ENCODE data around the gene TEX38.

TEX38 gene

GRCh38 chr1:46705408-46705807 is 33.8 kb downstream of the TEX38 start:
- no peak overlapping the region for H3K4me3 ChIP-seq (ENCODE audit: control insufficient read depth, low read depth, low read length)
- TF ChIP-seq CTCF (IDR thresholded peaks at IDR 0.05; ENCODE audit: control insufficient read depth, insufficient read depth, low read depth, low read length, missing control alignments) = no peak
- DNase-seq (ENCODE audit: low read depth) = no peak

GRCh38 chr1:46708121-46708520 is 36.5 kb downstream of the TEX38 start:
- DNase-seq (ENCODE audit: low read depth) = no peak
- TF ChIP-seq CTCF (IDR thresholded peaks at IDR 0.05; ENCODE audit: control insufficient read depth, insufficient read depth, low read depth, low read length, missing control alignments) = no peak

DNA sequence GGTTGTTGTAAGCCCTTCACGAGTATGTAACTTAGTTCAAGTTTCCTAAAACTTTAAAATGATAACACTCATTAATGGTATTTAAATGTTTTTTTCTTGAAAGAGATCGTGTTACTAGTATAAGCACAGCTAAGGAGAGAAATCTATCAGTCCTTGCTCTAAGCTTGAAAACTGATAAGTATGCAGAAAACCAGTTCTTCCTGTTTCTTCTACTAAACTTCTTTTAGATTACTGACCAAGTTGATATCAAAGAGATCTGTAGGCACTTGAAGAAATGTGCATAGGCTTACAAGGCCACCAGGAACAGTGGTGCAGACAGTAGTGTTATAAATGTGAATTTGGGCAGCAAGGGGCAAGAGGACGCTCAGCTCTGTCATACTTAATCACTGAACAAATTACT is 43.3 kb downstream of the TEX38 start:
- TF ChIP-seq CTCF (IDR thresholded peaks at IDR 0.05; ENCODE audit: control insufficient read depth, insufficient read depth, low read depth, low read length, missing control alignments) = no peak
- DNase-seq (ENCODE audit: low read depth) = no peak
- no peak overlapping the region for H3K4me3 ChIP-seq (ENCODE audit: control insufficient read depth, low read depth, low read length)

More at GRCh38 chr1:46708121-46708520, 36.5 kb downstream of the TEX38 start:
- no peak overlapping the region for H3K4me3 ChIP-seq (ENCODE audit: control insufficient read depth, low read depth, low read length)

DNA sequence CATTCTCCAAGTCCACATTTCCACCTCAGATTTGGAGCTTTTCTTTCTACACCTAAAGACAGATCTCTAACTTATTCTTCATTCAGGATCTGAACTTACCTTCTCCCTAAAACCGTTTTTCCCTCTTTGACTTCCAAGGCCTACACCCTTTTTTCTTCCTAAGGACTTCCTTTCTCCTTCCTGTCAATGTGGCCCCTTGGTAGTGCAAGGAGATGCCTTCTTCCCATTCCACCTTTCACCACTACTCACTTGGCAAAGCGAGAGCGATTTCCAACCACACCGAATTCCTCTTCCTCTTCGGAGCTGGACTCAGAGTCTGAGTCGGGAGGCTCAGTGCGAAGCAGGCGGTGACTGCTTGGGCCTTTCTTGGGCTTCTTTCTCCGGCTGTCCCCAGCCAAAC is 46.0 kb downstream of the TEX38 start:
- DNase-seq (ENCODE audit: low read depth) = no peak
- H3K4me3 ChIP-seq (ENCODE audit: control insufficient read depth, low read depth, low read length) = peak overlapping the region; percentile 83
- TF ChIP-seq CTCF (IDR thresholded peaks at IDR 0.05; ENCODE audit: control insufficient read depth, insufficient read depth, low read depth, low read length, missing control alignments) = no peak

- H3K4me3 ChIP-seq (ENCODE audit: control insufficient read depth, low read depth, low read length) = peak overlapping the region; percentile 83
- DNase-seq (ENCODE audit: low read depth) = no peak
- no peak for TF ChIP-seq CTCF (IDR thresholded peaks at IDR 0.05; ENCODE audit: control insufficient read depth, insufficient read depth, low read depth, low read length, missing control alignments)
Observed at GRCh38 chr1:46718340-46718726, 46.7 kb downstream of the TEX38 start.

DNA sequence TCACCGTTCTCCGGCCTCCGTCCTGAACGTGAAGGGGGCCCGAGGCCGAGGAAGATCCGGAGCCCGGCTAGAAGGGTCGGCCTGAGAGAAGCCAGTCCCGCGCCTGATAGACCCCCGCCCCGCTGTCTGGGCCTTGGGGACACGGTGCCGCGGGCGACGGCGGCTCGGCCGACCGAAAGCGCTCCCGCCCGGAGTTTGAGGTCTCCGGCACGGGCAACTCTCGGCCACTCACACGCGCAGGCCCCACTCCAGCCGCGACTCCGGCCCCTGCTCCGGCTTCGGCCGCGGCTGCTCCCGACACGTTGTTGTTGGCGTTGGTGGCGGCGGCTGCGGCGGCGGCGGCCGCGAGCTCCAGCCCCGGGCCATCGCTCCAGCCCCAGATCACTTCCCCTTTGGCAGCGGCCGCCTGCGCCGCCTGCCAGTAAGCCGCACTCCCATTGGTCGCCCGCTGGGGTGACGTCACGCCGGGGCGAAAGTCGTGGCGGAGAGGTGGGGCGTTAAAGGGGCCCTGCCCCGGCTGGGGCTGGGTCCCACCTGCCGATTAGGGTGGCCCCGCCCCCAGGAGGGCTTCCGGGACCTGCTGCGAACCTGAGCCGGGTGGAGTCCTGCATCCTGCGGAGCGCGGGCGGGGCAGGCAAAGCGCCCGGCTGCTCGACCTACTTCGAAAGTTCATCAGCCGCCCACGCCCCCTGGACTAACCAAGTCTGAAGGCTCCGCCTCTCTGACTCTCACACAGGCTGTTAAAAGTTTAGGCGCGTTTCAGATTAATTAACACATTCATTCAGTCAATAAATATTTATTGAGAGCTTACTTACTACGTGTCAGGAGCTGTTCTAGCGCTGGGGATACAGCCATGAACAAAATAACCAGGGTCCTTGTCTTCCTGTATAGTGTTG is 47.3 kb downstream of the TEX38 start, which contains the start of gene EFCAB14:
Gene EFCAB14, minus strand, starts transcription at position 388 of the 896 bp plus-strand sequence. CDS start 1,027 bp downstream, outside the sequence.
- DNase-seq (ENCODE audit: low read depth) = peak; percentile 47
- no peak for TF ChIP-seq CTCF (IDR thresholded peaks at IDR 0.05; ENCODE audit: control insufficient read depth, insufficient read depth, low read depth, low read length, missing control alignments)
- peak within 1 kb of the TSS; percentile 83 for H3K4me3 ChIP-seq (ENCODE audit: control insufficient read depth, low read depth, low read length)
